Measurements from ENCODE around the gene POF1B. TPM values are rescaled to one million over a fixed set of nuclear protein-coding genes. Genes with fewer than 3 reads are reported as not detected.

The POF1B gene
- total RNA-seq, 2 donors from 2014 or later = 8.6 to 24.1 TPM

DNA sequence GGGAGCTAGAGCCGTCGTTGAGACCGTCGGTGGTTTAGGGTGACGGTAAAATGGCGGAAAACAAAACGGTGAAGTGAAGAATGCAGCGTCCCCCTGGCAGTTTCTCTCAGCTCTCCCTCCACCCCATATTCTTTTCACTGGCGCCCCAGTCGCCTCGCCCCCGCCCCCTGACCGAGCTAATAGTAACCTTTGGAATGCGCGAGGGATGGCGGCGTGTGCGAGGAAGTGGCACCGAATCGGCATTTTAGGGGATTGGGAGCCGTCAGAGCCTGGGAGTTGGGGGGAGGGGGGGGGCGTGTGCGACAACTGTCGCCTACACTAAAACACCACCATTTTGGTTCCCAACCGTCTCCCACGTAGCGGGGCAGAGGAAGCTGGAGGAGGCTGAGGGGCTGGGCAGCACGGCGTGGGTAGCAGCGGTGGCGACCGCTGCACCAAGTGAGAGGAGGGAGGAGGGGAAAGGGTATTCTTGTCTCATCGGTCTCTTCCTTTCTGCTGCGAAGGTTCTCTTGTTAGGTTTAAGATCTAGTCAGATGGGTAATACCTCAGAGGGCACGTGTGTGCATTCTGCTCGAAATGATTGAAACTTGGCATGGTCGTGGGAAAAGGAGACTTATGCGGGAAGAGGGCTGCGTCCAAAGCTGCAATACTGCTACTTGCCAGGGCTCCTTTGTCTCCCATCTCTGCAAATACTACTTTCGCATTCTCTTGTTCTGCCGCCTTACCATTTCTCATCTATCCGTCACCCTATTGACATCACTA lies 134.8 kb downstream of the POF1B start:
- no peaks in the 10 kb centered on the region for H3K36me3 ChIP-seq (replicated peaks in 1 of 2; ENCODE audit: insufficient read depth in 1 of 2, low read depth in 2 of 2)
- 0% methylated on average over 8 to 28 of the region's 42 CpGs for WGBS, 2 donors
- peak overlapping the region in 3 of 4 donors; percentile 76 to 83 (median 78) for H3K27ac ChIP-seq
- peak overlapping the region; percentile 27 to 56 for H3K4me3 ChIP-seq
- intact Hi-C loops (cut with DNase I) = no loop called here
- DNase-seq (peak; percentile 2 to 29 (median 14)), ATAC-seq (peak; percentile 55)
- TF ChIP-seq POLR2A (IDR thresholded peaks at IDR 0.05) (no peak), CTCF (IDR thresholded peaks at IDR 0.05) (no peak)
- H3K9me3 ChIP-seq = no peaks in the 10 kb centered on the region
- H3K4me1 ChIP-seq = no peaks in the 10 kb centered on the region
- H3K27me3 ChIP-seq = no peaks in the 10 kb centered on the region

DNA sequence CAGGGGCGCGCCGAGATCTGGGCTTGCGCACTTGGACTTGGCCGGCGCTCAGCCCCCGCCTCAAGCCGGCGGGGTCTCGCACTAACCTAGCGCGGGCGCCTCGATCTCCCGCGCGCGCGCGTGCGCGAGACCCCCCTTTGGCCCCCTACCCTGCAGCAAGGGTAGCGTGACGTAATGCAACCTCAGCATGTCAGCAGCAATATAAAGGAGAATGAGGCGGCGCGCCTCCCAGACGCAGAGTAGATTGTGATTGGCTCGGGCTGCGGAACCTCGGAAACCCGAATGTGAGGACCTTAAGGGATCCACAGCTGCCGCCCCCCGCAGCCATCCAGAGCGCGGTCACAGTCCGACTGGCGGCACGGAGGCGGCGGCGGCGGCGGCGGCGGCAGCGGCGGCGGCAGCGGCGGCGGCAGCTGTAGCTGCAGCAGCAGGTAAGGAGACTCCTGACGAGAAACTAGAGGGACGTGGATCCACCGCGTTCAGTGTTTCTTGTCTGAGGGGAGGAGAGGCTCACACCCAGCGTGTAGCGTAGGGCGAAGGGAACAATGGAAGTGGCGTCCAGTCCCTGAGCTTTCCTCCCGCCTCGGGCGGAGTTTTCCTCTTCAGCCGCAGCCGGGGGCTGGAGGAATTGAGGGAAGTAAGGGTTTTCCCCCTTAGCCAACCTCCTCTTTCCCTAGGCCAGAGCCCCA lies 135.6 kb downstream of the POF1B start, which contains the start of the genes SATL1 and ZNF711:
Gene SATL1, minus strand, starts transcription at position 19 of the 689 bp plus-strand sequence. CDS start 134,811 bp downstream, outside the sequence.
Gene ZNF711, plus strand, starts transcription at position 231 of the 689 bp plus-strand sequence. CDS start 3,582 bp downstream, outside the sequence.
- H3K27ac ChIP-seq = peak within 1 kb of the TSS; percentile 12 to 83 (median 77)

DNA sequence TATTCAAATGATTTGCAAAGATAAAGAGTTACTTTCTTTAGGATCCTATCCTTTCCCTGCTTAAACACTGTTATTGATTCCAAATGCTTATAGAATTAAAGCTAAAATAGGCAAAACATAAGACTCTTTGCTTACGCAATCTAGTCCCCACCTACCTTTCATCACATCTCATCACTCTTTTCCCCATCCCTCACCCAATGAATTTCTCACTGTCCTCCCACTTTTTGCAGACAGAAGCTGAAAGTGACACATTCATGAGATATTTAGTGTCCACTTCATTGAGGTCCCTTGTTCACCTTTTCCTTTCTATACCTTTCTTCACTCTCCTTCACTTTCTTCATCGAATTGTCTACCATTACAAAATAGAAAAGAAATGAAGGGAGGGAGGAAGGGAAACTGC lies 136.3 kb downstream of the POF1B start:
- TF ChIP-seq POLR2A (IDR thresholded peaks at IDR 0.05) (no peak), CTCF (IDR thresholded peaks at IDR 0.05) (no peak)

More for the DNA sequence above, 135.6 kb downstream of the POF1B start, which contains the start of the genes SATL1 and ZNF711:
- Histone ChIP-seq H3K4me1 (no peaks in the 10 kb centered on the region), H3K9me3 (no peaks in the 10 kb centered on the region), H3K36me3 (replicated peaks in 1 of 2; ENCODE audit: insufficient read depth in 1 of 2, low read depth in 2 of 2) (no peaks in the 10 kb centered on the region), H3K27me3 (no peaks in the 10 kb centered on the region), H3K4me3 (peak within 1 kb of the TSS; percentile 27 to 56)
- DNase-seq (peak; percentile 53 to 73 (median 62)), ATAC-seq (peak; percentile 80)
- intact Hi-C loops (cut with DNase I) = no loop called here
- TF ChIP-seq POLR2A (IDR thresholded peaks at IDR 0.05) (peak; percentile 15 to 40 (median 25)), CTCF (IDR thresholded peaks at IDR 0.05) (no peak)
- WGBS, 2 donors = 0 to 1% methylated on average over 3 to 38 of the region's 65 CpGs

More for the DNA sequence above, 136.3 kb downstream of the POF1B start:
- Histone ChIP-seq H3K27me3 (no peaks in the 10 kb centered on the region), H3K4me3 (no peak overlapping the region), H3K9me3 (no peaks in the 10 kb centered on the region), H3K4me1 (no peaks in the 10 kb centered on the region), H3K27ac (peak overlapping the region in 3 of 4 donors; percentile 76 to 83 (median 78)), H3K36me3 (replicated peaks in 1 of 2; ENCODE audit: insufficient read depth in 1 of 2, low read depth in 2 of 2) (no peaks in the 10 kb centered on the region)
- WGBS, 2 donors = 35 to 38% methylated on average over 2 of the region's 2 CpGs
- ATAC-seq (no peak), DNase-seq (no peak)
- intact Hi-C loops (cut with DNase I) = no loop called here

Other genes starting within 250 kb of the POF1B start
- not detected for gene SATL1, start 135.9 kb downstream of the POF1B start, total RNA-seq
- 1 to 10 TPM; 4.7 to 5.6 TPM for gene ZNF711, start 135.7 kb downstream of the POF1B start, total RNA-seq

Data from body of pancreas (tissue), 4 donors.